GM23248 (cell line): ENCODE data around the gene ZNF804B.

ENCODE experiments used
- EZH2 ChIP-seq: fragments of 200-600 bp; sonication (generic); IDR thresholded peaks from 2 replicates; pipeline ENCODE4 v1.6.1; 2018; ENCODE audit warnings: antibody characterized with exemption, mild to moderate bottlenecking; ENCODE audit not compliant: insufficient read depth, poor library complexity, severe bottlenecking
- EZH2phosphoT487 ChIP-seq: fragments of 200-600 bp; sonication (generic); IDR thresholded peaks from 2 replicates; pipeline ENCODE4 v1.6.1; 2018; ENCODE audit warnings: antibody characterized with exemption, moderate library complexity, mild to moderate bottlenecking, low read depth; ENCODE audit not compliant: insufficient read depth

GRCh38 chr7:89028319-89028718, 268.8 kb downstream of the ZNF804B start:
- TF ChIP-seq EZH2phosphoT487 = no peak
- TF ChIP-seq EZH2 = no peak
